Sciatic nerve (tissue), 2 donors: Measurements from ENCODE around the gene PPIB. TPM values are rescaled to one million over a fixed set of nuclear protein-coding genes. Genes with fewer than 3 reads are reported as not detected.
"Not testable (repeated sequence)": the region's sequence is repeated elsewhere in the genome, so short reads cannot be mapped to it uniquely, and the experiment has no call there.

Experiments used
- ATAC-seq: fragments of 200-7000 bp; cut with Tn5 transposase; one replicate; pipeline ENCODE4 v1.9.1; 2020; ENCODE audit warnings: mild to moderate bottlenecking, moderate library complexity
- DNase-seq: peaks from one replicate; pipeline ENCODE4 v3.0.0-alpha.2; 2020; ENCODE audit warnings: low spot score
- intact Hi-C: fragments of 100-400 bp; cut with DNase I; formaldehyde crosslinking; loops from one replicate; pipeline ENCODE4 v1.14.2; 2022
- total RNA-seq: library from RNA; stranded (reverse); fragmentation: NEBNext Ultra II Directional; extraction: Animal tissue kit (Norgen Biotek cat#: 25700); gene quantifications from one replicate; pipeline ENCODE4 v1.2.1, GENCODE V29; 2021
- donor health status: DM: no; HTN: no; CAD: no.
- donor health status: DM: no; HTN: no; CAD: no.

PPIB gene
- total RNA-seq, 1 donor from 2014 or later, result 218 TPM

DNA sequence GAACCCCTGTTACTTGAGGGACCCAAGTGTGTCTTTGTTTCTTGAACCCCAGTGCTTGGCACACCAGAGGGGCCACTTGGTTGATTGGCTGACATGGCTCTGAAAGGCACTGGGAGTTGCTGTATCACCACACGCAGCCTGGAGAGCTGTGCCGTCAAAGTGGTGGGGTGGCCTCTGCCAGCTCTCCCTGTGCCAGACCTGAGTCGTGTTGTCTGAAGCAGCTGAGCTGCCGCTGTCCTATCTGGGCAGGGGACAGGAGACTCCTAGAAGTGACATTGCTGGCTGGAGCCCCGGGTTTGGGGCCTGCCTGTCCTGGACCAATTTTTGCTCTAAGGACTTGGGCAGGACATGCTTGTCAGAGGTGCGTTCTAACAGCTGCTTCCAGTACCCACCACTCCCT lies 16.8 kb downstream of the PPIB start:
- ATAC-seq, result no peak
- no peak for DNase-seq

DNA sequence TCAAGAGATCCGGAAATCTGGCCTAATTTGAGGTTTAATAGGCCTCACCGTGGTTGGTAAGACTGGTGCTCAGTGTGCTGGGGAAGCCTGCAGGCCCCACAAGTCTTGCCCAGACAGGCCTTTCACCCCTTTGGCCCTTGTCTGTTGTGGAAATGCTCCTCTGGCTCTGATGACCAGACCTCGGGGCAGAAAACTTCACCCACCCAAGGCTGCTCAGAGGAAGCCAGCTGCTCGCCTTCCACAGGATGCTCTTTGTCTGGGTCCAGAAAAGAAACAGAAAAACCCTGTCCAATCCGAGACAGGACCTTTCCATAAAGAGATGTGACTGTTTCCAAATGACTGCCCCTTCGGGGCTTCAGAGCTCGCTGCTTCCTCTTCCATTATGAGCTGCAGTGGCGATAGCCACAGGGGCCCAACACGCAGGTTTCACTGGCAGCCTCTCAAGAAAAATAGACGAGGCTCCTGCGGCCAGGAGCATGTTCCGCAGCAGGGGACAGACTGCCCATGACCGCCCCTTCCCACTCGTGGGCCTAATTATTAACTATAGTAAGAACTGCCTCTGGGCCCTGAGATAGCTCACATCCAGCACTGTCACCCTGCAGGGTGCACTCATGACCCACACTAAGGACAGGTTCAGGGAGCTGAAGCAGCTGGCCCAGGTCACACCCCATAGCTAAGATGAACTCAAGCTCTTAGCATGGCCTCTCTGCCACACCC lies 18.1 kb downstream of the PPIB start:
- peak; percentile 42 for ATAC-seq
- intact Hi-C loops, result no loop called here
- no peak for DNase-seq

More for the DNA sequence above, 16.8 kb downstream of the PPIB start:
- intact Hi-C loops, result no loop called here

DNA sequence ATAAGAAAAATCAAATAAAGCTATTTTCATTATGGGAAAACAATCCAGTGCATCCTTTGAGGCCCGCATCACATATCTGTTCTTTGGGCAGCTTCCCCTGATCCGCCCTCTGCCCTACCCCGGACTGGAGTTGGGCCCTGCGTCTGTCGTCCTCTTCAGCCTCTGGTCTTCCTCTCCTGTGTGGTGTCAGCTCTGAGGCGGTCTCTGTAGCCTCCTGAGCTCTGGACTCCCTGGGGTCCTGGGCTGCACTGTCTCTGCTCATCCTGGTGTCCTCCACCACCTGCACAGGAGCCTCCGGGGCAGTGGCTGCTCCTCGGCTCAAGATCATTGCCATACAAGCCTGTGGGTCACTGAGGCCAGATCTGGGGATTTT lies 18.6 kb downstream of the PPIB start:
- no peak for ATAC-seq
- intact Hi-C loops, result no loop called here
- no peak for DNase-seq

DNA sequence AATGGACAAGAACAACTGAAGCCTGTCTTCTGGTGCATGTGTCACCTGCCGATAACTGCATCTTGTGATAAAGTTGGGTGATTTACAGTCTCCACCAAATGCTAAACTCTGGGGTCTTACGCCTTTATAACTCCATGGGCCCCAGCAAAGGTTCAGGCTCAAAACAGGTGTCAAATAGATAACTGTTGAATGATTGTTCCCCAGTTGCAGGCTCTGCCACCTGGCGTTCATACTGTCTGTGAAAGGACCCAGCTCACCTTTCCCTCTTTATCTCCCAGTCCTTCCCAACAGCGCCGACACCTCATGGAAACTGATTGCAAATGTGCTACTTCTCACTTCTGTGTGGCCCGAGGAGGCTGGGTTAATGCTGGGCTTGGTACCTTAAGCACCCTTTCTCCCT lies 19.5 kb downstream of the PPIB start:
- DNase-seq (no peak), ATAC-seq (no peak)
- intact Hi-C loops, result no loop called here

DNA sequence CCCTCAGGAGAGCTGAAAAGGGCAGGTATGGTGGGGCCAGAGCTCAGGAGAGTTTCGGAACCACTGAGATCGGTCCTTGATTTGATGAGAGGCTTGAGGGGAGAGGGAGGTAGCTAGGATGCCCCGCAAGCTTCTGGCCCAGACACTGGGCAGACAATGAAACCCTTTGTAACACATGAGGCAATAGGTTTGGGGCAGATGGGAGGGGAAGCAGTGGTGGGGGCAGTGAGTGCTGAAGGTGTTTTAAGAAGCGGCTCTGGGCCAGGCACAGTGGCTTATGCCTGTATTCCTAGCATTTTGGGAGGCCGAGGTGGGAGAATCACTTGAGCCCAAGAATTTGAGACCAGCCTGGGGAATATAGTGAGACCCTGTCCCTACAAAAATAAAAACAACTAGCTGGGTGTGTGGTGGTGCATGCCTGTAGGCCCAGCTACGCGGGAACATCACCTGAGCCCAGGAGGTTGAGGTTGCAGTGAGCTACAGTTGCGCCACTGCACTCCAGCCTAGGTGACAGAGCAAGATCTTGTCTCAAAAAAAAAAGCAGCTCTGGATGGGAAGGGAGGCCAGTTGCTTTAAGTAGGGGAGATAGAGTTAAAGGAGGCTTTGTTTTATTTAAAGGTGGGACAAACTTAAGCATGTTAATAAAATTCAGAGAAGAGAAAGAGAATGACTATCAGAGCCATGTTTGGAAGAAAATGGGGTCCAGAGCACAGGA lies 20.9 kb downstream of the PPIB start:
- DNase-seq, result no peak
- intact Hi-C loops, result no loop called here

DNA sequence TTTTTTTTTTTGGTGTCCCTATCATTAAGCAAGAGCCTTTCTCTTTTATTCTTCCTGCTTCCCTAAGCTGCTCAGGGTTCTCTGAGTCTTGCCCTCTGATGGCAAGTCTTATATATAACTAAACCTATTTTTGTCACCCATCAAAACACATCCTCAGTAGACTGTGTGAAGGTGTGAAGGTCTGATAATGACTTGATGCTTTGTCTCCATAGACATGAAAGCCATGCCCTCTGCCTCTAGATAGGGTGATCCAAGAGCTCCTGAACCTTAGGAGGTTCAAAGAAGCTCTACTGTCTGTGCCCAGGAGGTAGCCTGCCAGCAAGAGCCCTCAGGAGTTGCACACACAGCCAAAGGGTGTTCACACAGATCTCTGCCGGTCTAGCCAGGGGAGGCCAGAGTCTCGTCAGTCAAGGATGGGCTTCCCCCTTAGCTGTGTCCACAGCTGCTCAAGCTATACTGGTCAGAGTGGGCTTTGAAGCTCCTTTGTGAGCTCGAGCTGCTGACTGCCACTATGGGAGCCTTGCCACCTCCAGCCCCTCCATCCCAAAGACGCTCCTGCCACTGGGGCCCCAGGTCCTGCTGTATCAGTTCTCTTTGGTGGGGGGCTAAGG lies 24.4 kb downstream of the PPIB start:
- ATAC-seq (no peak), DNase-seq (no peak)
- intact Hi-C loops, result no loop called here

More for the DNA sequence above, 20.9 kb downstream of the PPIB start:
- ATAC-seq, result no peak

DNA sequence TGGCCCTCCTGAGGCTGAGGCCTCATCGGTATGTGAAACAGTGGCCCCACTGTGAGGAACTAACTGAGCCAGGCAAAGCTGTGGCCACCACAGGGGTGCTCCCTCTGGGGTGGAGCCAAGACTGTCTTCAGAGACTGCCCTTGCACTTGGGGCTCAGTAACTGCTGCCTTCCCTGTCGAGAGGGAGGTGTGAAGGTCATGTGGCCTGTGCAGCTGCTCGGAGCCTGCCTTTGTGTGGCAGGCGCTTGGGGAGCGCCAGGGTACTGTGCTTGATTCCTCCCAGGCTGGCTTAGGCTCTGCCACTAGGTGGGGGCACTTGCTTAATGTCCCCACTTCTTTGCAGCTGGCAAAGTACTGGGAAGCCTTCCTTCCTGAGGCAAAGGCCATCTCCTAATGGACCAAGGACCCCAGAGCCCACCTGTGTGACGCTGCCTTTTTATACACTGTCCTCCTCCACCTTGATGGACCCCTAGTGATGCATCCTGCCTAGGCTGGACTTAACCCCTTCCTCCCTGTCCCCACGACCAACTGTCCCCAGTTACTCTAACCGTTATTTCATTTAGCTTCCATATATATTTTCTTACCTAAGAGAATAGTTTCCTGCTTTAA lies 25.5 kb downstream of the PPIB start:
- DNase-seq (no peak), ATAC-seq (no peak)
- intact Hi-C loops, result no loop called here

DNA sequence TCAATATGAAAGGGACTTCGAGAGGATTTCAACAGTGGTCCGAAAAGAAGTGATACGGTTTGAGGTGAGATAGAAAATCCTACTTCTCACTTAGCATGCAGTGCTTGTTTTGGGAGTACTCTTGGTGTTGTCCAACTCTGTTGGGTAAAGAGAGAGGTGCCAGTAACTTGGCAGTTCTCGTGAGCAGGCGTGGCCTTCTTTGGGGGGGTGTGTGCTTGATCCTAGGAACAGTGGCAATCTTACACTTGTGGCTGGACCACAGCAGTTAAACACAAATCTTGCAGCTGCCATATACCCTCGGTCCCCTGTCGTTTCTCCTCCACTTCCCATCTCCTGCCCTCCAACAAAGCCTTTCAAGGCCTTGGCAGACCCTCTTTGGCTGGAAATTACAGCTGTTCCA lies 26.5 kb downstream of the PPIB start:
- ATAC-seq (no peak), DNase-seq (no peak)
- intact Hi-C loops, result no loop called here

DNA sequence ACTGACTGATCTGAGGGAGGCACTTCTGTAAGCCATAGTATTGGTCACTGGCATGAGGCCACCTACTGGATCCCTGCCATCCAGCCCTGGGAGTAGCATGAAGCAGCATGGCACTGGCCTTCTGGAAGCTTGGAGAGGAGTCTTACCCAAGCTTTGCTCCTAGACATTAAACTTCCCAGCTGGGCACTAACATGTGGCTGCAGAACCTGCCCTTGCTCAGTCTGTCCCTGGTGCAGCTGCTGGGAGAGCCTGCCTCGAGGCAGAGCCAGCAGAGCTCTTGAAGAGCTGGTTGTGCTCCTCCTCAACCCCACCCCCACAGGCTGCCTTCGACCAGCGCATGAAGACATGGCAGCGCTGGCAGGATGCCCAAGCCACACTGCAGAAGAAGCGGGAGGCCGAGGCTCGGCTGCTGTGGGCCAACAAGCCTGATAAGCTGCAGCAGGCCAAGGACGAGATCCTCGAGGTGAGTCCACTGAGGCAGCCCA lies 28.4 kb downstream of the PPIB start:
- DNase-seq (no peak), ATAC-seq (peak; percentile 38)
- intact Hi-C loops, result no loop called here

DNA sequence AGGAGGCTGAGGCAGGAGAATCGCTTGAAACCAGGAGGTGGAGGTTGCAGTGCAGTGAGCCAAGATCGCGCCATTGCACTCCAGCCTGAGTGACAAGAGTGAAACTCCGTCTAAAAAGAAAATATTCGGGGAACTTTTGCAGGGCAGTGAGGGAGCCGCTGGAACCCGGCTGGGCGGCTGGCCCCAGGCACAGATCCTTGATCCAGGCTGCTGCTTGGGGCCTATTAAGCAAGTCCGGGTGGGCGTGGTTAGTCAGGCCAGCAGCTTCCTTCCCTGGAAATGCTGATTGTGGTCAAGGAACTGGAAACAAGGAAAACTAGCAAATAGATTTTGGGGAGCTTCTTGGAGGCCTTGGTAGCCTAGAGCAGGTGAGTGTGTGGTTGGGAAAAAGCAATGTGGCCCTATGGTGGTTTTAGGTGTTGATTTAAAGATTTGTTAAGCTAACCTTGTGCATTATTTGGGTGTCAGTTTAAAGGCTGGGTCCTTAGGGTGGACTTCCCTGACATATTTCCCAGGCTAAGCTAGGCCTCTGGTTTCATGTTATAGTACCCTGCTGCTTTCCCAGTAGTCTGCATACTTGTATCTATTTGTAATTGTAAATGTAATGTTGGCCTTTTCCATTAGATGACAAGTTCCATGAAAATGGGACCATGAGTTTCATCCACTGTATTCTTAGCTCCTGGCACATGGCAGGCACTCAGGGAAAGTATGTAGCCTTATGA lies 29.0 kb downstream of the PPIB start:
- DNase-seq, result no peak
- intact Hi-C loops, result no loop called here
- peak; percentile 49 for ATAC-seq

DNA sequence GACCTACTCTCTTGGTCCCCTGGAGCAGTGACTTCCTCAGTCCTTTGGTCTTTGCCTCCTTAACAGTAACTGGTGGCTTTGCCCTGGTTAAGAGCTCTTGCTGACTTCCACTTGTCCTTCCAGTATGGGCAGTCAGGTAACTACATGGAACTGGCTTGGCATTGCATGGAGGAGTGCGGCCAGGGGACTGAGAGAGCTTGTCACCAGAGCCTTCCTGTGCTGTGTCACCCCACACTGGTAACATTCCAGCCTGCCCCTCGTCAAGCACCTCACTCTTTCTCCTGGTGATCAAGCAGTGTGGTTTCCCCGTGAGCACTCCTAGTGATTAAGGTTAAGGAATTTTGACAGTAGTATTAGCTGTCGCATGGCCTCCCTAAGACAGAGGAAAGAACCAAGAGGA lies 30.6 kb downstream of the PPIB start:
- DNase-seq, result no peak
- intact Hi-C loops, result no loop called here
- ATAC-seq, result no peak

DNA sequence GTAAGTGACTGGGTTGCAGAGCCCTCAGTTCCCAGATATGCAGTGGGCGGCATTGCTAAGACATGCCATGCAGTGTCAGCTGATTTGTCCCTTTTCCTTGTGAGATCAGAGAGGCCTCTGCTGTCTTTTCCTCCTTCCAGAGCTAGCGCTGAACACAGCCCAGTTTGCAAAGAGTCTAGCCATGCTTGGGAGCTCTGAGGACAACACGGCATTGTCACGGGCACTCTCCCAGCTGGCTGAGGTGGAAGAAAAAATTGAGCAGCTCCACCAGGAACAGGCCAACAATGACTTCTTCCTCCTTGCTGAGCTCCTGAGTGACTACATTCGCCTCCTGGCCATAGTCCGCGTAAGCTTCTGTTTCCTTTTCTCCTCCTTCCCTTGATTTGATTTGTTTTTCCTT lies 31.3 kb downstream of the PPIB start:
- DNase-seq, result no peak
- no peak for ATAC-seq
- intact Hi-C loops, result no loop called here

DNA sequence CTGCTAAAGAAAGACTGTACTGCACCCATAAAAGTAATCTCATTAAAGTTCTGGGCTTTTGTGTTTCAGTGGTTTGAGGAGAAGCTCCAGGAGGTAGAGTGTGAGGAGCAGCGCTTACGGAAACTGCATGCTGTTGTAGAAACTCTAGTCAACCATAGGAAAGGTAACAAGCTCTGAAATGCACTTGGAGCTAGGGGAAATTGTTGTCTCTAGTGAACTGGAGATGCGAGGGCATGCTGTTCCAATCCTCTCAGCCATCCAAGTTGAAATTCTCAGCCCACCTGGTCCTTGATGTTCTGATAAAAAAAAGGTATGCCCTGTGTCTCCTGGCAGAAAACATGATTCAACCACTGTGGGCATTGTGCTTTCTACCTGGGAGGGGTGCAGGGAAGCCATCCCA lies 32.7 kb downstream of the PPIB start:
- no peak for DNase-seq
- intact Hi-C loops, result no loop called here
- ATAC-seq, result no peak

DNA sequence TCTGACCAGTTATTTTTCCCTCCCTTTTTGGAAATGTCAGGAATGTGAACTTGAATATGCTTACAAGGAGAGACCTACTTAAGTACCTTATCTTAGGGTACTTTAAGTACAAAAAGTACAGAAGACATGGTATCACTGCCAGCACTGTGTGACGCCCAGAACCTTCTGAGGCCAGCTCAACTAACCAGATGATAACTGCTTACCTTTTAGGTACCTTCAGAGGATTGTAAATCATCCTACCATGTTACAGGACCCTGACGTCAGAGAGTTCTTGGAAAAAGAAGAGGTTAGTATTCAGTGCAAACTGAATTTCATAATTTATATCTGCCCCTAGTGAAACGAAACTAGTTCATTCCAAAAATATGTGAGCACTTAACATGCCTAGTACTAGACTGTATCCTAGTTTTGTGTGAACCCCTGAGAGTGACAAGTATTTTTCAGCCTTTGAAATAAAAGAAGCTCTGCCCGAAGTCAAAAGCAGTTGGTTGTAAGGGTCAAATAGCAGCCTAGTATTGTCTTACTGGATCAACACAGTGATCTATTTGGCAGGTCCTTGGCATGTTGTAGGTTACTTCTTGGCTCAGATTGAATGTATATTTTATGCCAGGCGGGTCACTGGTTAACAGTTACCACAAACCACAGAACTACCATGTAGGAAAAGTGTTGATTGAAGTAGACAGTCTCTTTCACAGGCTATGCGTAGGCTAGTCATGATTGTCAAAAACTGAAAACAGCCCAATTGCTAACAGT lies 35.1 kb downstream of the PPIB start:
- DNase-seq, result no peak
- intact Hi-C loops, result no loop called here
- peak; percentile 53 for ATAC-seq

DNA sequence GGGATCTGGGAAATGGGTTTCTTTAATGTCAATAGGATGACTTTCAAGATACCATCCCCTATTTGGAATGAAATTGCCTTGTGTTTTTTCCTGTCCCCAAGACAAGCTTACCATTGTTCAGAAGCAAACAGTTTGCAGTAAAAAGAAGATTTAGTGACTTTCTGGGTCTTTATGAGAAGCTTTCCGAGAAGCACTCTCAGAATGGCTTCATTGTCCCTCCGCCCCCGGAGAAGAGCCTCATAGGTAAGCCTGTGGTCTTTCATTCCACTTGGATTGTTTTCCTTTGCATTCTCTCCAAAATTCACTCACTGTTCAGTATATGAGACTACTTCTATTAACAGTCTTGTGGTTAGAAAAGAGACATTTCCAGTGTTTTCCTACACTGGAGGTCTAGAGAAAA lies 36.8 kb downstream of the PPIB start:
- DNase-seq (no peak), ATAC-seq (peak; percentile 21)
- intact Hi-C loops, result no loop called here

DNA sequence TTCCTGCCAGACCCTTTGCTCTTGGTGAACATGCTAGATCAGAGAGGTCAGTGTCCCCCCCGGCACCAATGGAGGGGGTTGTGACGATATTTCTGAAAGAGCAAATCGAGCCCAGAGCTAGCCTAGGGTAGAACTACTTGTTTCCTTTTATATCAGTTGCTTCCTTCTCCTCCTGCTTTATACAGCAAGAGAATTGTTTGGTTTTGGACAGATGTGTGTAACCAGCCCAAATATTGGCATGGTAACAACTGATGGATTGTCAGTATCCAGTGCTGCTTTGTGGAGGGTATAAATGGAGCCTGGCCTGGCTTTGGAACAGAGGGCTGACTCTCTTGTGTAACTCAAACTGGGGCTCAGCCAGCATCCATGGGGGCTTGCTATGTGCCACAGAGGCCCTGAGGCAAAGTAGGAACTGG lies 39.9 kb downstream of the PPIB start:
- ATAC-seq (peak; percentile 85), DNase-seq (no peak)
- intact Hi-C loops, result no loop called here

DNA sequence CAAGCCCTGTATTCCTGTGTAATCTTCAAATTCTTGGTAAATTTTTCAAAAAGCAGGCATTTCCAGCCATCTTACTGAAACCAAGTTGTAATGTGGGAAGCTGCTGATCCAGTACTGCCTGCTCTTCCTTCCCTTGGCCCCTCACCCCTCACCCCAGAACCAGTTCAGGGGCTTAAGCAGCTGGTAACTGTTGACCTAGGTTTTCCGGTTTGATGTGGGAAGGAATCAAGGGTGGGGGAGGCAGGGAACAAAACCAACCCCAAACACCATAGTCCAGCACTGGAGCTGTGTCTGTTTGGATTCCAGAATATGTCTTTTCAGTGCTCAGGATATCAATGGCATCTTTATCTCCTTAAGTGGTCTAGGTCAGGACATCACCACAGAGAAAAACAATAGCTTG lies 40.4 kb downstream of the PPIB start:
- DNase-seq (no peak), ATAC-seq (no peak)
- intact Hi-C loops, result no loop called here

DNA sequence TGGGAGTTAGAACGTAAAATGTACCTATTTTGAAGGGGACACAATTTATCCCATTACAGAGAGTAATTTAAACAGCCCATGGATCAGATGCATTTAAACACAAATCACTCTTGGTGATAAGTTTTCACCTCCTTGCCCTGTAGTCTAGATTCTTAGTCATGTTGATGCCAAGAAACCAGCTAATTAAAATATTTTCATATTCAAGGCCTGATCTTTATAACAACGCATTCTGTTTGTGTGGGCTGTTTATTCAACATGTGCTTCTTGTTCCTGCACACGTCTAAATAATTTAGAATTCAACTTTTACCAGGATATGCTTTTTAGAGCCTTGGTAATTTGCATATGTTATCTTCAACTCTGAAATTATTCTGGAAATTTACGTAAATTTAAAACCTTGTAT lies 41.2 kb downstream of the PPIB start:
- ATAC-seq (no peak), DNase-seq (no peak)
- intact Hi-C loops, result no loop called here

DNA sequence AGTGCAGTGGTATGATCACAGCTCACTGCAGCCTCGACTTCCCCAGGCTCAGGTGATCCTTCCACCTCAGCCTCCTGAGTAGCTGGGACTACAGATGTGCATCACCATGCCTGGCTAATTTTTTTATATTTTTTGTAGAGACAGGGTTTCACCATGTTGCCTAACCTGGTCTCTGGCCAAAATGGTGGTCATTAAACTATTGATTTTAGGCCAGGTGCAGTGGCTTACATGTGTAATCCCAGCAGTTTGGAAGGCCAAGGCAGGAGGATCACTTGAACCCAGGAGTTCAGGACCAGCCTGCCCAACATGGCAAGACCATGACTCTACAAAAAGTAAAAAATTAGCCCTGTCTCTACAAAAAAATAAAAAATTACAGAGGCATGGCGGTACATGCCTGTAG lies 42.5 kb downstream of the PPIB start:
- intact Hi-C loops, ATAC-seq, DNase-seq: not testable (repeated sequence)
